ENCODE measurements around the gene LMF1.

- no peak for TF ChIP-seq CTCF (IDR thresholded peaks at IDR 0.05)
- no peak for TF ChIP-seq POLR2A (IDR thresholded peaks at IDR 0.05)
Observed at GRCh38 chr16:966505-966904, 4.3 kb downstream of the LMF1 start.
